Upper lobe of left lung (tissue), 6 donors: ENCODE data around the gene MTA2. TPM values are rescaled to one million over a fixed set of nuclear protein-coding genes. Genes with fewer than 3 reads are reported as not detected.
"Not testable (repeated sequence)": the region's sequence is repeated elsewhere in the genome, so short reads cannot be mapped to it uniquely, and the experiment has no call there.

Experiments
- ATAC-seq, 2 donors: fragments of 200-7000 bp; cut with Tn5 transposase; one replicate each; pipeline ENCODE4 v1.9.1; 2022; ENCODE audit warnings: mild to moderate bottlenecking in 2 of 2, moderate library complexity in 2 of 2; ENCODE audit not compliant: low FRiP score in 2 of 2
- DNase-seq, 2 donors: peaks; one replicate each; pipeline ENCODE4 v3.0.0-alpha.2; 2019 to 2020
- H3K27ac ChIP-seq, 4 donors: fragments of 200-600 bp; sonication (generic); one replicate each; pipeline ENCODE4 v1.5.1; 2016 to 2019
- H3K27me3 ChIP-seq, 4 donors: fragments of 200-600 bp; sonication (generic); one replicate each; pipeline ENCODE4 v1.5.1; 2017 to 2019
- H3K36me3 ChIP-seq, 4 donors: fragments of 200-600 bp; sonication (generic); one replicate each; pipeline ENCODE4 v1.5.1; 2016 to 2019
- H3K4me1 ChIP-seq, 4 donors: fragments of 200-600 bp; sonication (generic); one replicate each; pipeline ENCODE4 v1.5.1; 2018 to 2019
- H3K4me3 ChIP-seq, 4 donors: fragments of 200-600 bp; sonication (generic); one replicate each; pipeline ENCODE4 v1.5.1; 2017 to 2019; ENCODE audit warnings: mild to moderate bottlenecking in 2 of 4, moderate library complexity in 1 of 4
- H3K9me3 ChIP-seq, 4 donors: fragments of 200-600 bp; sonication (generic); one replicate each; pipeline ENCODE4 v1.5.1; 2018 to 2019
- EP300 ChIP-seq, 4 donors: sonication (generic); formaldehyde crosslinking; IDR thresholded peaks; one replicate each; pipeline ENCODE4 v1.5.1; 2017; ENCODE audit warnings: antibody characterized with exemption in 4 of 4, control low read depth in 2 of 4
- POLR2A ChIP-seq, 4 donors: fragments of 450-650 bp; IDR thresholded peaks; one replicate each; pipeline ENCODE4 v1.5.1; 2016 to 2017; ENCODE audit warnings: antibody characterized with exemption in 4 of 4, mild to moderate bottlenecking in 2 of 4
- POLR2AphosphoS5 ChIP-seq, 2 donors: sonication (generic); formaldehyde crosslinking; IDR thresholded peaks; one replicate each; pipeline ENCODE4 v1.5.1; 2017; ENCODE audit warnings: antibody characterized with exemption in 2 of 2
- WGBS, 2 donors: methylation state at CpG; one replicate each; pipeline ENCODE4 v1.1.5; 2017 to 2018; 5-methylcytosine and 5-hydroxymethylcytosine counted together
- total RNA-seq, 6 donors: library from RNA; depleted of rRNA in 4 of 6; stranded (reverse); fragments of >200 nt in 4 of 6; gene quantifications; one replicate each; pipeline versions ENCODE4 v1.1.0 to v1.2.1, GENCODE V29; 2016 to 2021
- TF ChIP-seq, protein P1 (sequence below), 6 experiments: fragments of 450-650 bp in 4 of 6; fragments of 200-600 bp in 2 of 6; sonication (generic) in 2 of 6; IDR thresholded peaks; one replicate each; pipeline ENCODE4 v1.5.1; 2016 to 2019; ENCODE audit warnings: antibody characterized with exemption in 6 of 6
- donor health status: DM: no; HTN: no; CAD: no; lungs with moderate emphysema.
- donor health status: DM: no; HTN: yes; CAD: no; lungs with severe emphysema.

The MTA2 gene
- total RNA-seq, 6 donors from 2014 or later, result 57.6 to 88.0 (median 69.8) TPM

DNA sequence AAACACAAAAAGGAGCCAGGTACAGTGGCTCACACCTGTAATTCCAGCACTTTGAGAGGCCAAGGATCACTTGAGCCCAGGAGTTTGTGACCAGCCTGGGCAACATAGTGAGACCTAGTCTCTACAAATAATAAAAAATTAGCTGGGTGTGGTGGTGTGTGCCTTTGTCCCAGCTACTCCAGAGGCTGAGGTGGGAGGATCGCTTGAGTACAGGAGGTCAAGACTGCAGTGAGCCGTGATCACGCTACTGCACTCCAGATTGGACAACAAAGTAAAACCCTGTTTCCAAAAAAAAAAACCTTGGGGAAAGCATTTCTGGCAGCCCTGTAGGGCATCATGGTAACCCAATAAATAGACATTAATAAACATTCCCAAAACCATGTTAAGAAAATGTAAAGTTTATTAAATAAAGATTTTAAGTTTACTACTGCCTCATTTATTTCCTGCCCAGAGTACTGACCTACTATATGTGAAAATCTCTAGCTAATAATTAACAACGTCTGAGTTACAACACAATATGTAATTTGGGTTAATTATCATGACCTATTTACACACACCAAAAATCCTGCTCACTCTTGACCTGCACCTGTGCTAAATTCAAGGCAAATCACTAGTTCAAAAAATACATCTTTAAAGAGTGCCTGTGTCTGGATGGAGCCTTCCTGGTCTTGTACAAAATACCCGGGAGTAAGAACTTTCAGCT, 36.4 kb downstream of the MTA2 start:
- no peaks in the 10 kb centered on the region for H3K9me3 ChIP-seq
- peaks cover 35 to 81% (median 71%) of the 10 kb centered on the region in 4 donors for H3K36me3 ChIP-seq
- no peak for ATAC-seq
- WGBS, 2 donors, result 69 to 70% methylated on average over 5 of the region's 5 CpGs
- H3K27ac ChIP-seq, result no peak overlapping the region
- peaks cover 9 to 12% (median 11%) of the 10 kb centered on the region in 4 donors for H3K4me1 ChIP-seq
- no peaks in the 10 kb centered on the region for H3K27me3 ChIP-seq
- TF ChIP-seq, protein P1, sequence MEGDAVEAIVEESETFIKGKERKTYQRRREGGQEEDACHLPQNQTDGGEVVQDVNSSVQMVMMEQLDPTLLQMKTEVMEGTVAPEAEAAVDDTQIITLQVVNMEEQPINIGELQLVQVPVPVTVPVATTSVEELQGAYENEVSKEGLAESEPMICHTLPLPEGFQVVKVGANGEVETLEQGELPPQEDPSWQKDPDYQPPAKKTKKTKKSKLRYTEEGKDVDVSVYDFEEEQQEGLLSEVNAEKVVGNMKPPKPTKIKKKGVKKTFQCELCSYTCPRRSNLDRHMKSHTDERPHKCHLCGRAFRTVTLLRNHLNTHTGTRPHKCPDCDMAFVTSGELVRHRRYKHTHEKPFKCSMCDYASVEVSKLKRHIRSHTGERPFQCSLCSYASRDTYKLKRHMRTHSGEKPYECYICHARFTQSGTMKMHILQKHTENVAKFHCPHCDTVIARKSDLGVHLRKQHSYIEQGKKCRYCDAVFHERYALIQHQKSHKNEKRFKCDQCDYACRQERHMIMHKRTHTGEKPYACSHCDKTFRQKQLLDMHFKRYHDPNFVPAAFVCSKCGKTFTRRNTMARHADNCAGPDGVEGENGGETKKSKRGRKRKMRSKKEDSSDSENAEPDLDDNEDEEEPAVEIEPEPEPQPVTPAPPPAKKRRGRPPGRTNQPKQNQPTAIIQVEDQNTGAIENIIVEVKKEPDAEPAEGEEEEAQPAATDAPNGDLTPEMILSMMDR (IDR thresholded peaks at IDR 0.05), result no peak
- no peak for TF ChIP-seq POLR2AphosphoS5 (IDR thresholded peaks at IDR 0.05)
- TF ChIP-seq EP300 (IDR thresholded peaks at IDR 0.05), result no peak
- no peak for TF ChIP-seq POLR2A (IDR thresholded peaks at IDR 0.05)
- no peak overlapping the region for H3K4me3 ChIP-seq
- DNase-seq, result no peak

DNA sequence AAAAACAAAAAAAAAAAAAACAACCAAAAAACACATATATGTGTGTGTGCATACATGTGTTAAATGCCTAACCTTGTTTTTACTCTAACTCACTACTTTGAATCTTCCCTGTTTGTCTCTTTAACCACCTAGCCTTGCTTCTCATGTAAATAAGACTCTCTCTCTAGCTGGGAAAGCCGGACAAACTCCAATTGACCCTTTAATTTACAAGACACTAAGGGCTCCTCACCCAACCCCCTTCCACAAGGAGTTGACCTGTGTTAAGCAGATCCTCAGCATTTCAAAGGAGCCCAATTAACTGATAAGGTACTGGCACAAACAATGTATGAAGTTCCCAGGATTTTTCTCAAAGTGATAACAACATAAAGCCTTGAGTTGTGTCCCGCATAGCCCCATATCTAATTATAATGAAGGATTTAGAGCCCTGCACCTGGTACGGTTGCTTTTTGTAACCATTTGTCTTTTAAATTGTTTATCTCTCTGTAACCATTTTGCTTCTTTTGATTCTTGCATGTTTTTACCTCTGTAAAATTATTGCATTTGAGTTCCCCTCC, 39.9 kb downstream of the MTA2 start:
- not testable (repeated sequence) for H3K4me3 ChIP-seq, ATAC-seq, H3K27me3 ChIP-seq, H3K9me3 ChIP-seq, DNase-seq
- 77 to 82% methylated on average over 3 of the region's 3 CpGs for WGBS, 2 donors
- H3K27ac ChIP-seq, result peak overlapping the region in 2 of 4 donors; percentile 74 to 80
- H3K36me3 ChIP-seq, result peaks cover 17 to 63% (median 54%) of the 10 kb centered on the region in 4 donors
- peaks cover 26 to 33% (median 27%) of the 10 kb centered on the region in 4 donors for H3K4me1 ChIP-seq

DNA sequence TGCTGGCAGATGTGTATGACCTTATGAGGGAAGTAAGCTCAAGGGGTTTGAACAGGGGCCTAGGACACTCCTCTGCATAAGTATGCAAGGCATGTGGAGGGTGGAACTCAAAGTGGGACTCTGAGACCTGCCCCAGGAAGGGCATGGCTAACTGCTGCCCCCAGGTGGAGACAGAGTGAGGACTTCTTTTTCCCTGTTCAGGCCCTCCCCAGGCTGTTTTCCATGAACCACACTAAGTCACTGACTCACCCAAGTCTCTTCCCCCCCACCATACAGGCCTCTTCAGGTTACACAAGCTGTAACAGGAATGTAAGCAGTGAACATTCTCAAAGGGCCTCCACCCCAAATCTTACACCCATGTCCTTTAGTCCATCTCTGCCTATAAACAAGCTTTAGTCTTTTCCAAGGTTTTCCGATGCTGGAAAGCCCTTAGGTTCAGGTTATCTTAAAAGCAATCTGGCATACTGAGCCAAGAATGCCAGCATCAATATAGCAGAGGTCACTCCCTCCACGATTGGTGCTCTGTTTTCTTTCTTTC, 41.0 kb downstream of the MTA2 start:
- ATAC-seq, result peak; percentile 86 to 94
- Histone ChIP-seq H3K4me3 (no peak overlapping the region), H3K4me1 (peaks cover 37 to 44% (median 38%) of the 10 kb centered on the region in 4 donors), H3K27me3 (no peaks in the 10 kb centered on the region), H3K36me3 (peaks cover 8 to 53% (median 43%) of the 10 kb centered on the region in 4 donors), H3K9me3 (no peaks in the 10 kb centered on the region), H3K27ac (peak overlapping the region; percentile 74 to 84 (median 78))
- peak in 1 of 2 donors; percentile 96 for DNase-seq
- 39 to 52% methylated on average over 2 of the region's 2 CpGs for WGBS, 2 donors
- TF ChIP-seq POLR2A (IDR thresholded peaks at IDR 0.05), result no peak
- TF ChIP-seq, protein P1 (IDR thresholded peaks at IDR 0.05), result peak; percentile 79 to 92 (median 86)
- peak in 2 of 4 donors; percentile 38 to 43 for TF ChIP-seq EP300 (IDR thresholded peaks at IDR 0.05)
- TF ChIP-seq POLR2AphosphoS5 (IDR thresholded peaks at IDR 0.05), result peak; percentile 54 to 77

DNA sequence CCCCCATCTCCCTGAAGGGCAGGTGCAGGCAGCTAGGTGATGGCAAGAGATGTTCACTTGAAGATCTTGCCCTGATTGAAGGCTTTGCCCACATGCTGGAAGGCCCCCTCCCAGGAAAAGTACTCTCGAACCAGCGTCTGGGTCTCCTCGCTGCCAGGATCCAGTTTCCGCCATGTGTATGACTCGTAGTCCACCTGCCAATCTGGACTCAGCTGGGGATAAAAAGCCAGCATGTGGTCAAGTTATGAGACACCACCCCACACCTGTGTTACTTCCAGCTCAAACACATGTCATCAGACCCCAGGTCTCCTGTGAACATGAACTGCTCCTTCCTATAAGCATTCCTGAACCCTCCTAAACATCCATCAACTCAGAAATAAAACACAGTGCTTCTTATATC, 42.0 kb downstream of the MTA2 start:
- WGBS, 2 donors, result 84 to 96% methylated on average over 5 of the region's 5 CpGs
- Histone ChIP-seq H3K4me1 (peaks cover 47 to 54% (median 48%) of the 10 kb centered on the region in 4 donors), H3K27ac (peak overlapping the region; percentile 52 to 84 (median 70)), H3K36me3 (peaks cover 8 to 43% (median 34%) of the 10 kb centered on the region in 4 donors)
- H3K9me3 ChIP-seq, H3K27me3 ChIP-seq, ATAC-seq, H3K4me3 ChIP-seq, DNase-seq: not testable (repeated sequence)

DNA sequence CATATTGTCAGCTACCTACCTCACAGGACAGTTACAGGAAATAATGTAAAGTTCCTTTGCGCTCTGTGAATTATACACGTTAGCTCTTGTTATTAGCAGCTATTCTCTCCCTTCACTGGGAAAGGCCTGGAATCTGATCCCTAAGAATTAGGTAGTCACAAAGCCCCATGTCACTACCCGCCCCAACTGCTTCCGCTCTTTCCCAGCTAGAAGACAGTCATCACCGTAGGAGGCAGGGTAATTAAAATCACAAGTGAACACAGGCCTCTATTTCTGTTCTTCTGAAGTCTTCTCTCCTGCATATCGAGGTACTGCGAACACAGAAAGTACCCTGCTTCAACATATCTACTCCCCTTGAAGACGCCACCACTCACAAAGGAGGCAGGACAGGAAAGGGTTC, 42.5 kb downstream of the MTA2 start:
- Histone ChIP-seq H3K27ac (peak overlapping the region; percentile 52 to 84 (median 70)), H3K4me1 (peaks cover 51 to 58% (median 52%) of the 10 kb centered on the region in 4 donors), H3K9me3 (no peaks in the 10 kb centered on the region), H3K4me3 (no peak overlapping the region), H3K27me3 (no peaks in the 10 kb centered on the region), H3K36me3 (peaks cover 8 to 43% (median 34%) of the 10 kb centered on the region in 4 donors)
- DNase-seq, result no peak
- no peak for ATAC-seq
- 89 to 91% methylated on average over 8 of the region's 8 CpGs for WGBS, 2 donors
- TF ChIP-seq POLR2AphosphoS5 (IDR thresholded peaks at IDR 0.05), result no peak
- TF ChIP-seq EP300 (IDR thresholded peaks at IDR 0.05), result no peak

DNA sequence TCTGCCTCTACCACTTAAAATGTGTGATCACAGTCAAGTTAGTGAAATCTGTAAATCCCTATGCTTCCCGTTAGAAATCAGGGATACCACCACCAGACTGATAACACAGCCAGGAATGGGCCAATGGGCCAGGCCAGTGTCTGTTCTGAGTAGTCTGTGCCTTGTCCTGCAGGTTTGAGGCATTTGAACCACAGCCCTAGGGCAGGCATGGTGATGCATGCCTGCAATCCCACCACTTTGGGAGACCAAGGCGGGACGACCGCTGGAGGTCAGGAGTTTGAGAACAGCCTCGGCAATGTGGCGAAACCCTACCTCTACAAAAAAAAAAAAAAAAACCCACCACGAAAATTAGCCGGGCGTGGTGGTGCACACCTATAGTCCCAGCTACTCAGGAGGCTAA, 43.0 kb downstream of the MTA2 start:
- WGBS, 2 donors, result 91 to 95% methylated on average over 9 of the region's 9 CpGs
- Histone ChIP-seq H3K4me1 (peaks cover 57 to 64% (median 58%) of the 10 kb centered on the region in 4 donors), H3K27ac (peak overlapping the region in 2 of 4 donors; percentile 32 to 92)

More for the DNA sequence above, 43.0 kb downstream of the MTA2 start:
- H3K27me3 ChIP-seq, result no peaks in the 10 kb centered on the region
- TF ChIP-seq, protein P1 (IDR thresholded peaks at IDR 0.05), result no peak
- TF ChIP-seq EP300 (IDR thresholded peaks at IDR 0.05) (no peak), POLR2AphosphoS5 (IDR thresholded peaks at IDR 0.05) (no peak), POLR2A (IDR thresholded peaks at IDR 0.05) (no peak)
- DNase-seq (no peak), ATAC-seq (no peak)
- H3K36me3 ChIP-seq, result peaks cover 8 to 38% (median 31%) of the 10 kb centered on the region in 4 donors
- no peaks in the 10 kb centered on the region for H3K9me3 ChIP-seq
- no peak overlapping the region for H3K4me3 ChIP-seq
